ENCODE measurements around the gene FRG2.
"Not testable (repeated sequence)": the region's sequence is repeated elsewhere in the genome, so short reads cannot be mapped to it uniquely, and the experiment has no call there.

Gene FRG2

DNA sequence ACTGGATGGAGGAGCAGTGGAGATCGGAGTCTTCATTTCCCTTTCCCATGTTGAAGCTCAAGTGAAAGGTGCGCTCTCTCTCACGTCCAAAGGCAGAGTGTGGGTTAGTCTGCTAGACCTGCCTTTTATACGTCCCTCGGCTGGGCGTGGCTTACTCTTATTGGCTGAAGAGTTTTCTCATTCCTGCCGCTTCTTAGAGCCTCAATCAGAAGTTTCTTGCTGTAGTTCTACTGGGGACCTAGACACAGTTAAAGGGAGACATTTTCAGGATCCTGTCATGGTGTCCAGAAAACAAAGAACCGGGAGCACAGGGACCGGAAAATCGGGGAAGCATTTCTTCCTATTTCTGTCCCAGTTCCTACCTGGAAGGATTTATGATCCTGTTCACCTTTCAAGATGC, at the start of gene FRG2:
Gene FRG2, minus strand, starts transcription at position 101 of the 400 bp plus-strand sequence. Its CDS starts 52 bp downstream, at position 49.
- not testable (repeated sequence) for DNase-seq (ENCODE audit: low read depth)

DNA sequence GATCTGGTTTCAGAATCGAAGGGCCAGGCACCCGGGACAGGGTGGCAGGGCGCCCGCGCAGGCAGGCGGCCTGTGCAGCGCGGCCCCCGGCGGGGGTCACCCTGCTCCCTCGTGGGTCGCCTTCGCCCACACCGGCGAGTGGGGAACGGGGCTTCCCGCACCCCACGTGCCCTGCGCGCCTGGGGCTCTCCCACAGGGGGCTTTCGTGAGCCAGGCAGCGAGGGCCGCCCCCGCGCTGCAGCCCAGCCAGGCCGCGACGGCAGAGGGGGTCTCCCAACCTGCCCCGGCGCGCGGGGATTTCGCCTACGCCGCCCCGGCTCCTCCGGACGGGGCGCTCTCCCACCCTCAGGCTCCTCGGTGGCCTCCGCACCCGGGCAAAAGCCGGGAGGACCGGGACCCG, 41.3 kb upstream of the FRG2 start:
- DNase-seq (ENCODE audit: low read depth) = not testable (repeated sequence)

DNA sequence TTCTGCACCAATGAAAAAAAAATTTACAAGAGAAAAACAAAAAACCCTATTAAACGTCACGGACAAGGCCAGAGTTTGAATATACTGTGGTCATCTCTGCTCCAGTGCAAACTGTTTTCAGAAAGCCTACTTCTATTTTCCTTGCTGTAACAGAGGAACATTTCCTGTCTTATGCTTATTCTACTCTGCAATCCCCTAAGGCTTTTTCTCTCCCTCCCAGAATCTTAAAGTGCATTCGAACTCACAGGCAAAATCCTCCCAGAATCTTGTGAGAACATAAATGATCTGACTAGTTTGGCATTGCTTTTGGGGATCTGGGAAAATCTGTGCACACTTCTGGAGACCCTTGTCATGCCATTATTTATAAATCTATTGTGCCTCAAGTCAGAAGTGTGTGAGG, 37.7 kb upstream of the FRG2 start:
- DNase-seq (ENCODE audit: low read depth) = not testable (repeated sequence)

DNA sequence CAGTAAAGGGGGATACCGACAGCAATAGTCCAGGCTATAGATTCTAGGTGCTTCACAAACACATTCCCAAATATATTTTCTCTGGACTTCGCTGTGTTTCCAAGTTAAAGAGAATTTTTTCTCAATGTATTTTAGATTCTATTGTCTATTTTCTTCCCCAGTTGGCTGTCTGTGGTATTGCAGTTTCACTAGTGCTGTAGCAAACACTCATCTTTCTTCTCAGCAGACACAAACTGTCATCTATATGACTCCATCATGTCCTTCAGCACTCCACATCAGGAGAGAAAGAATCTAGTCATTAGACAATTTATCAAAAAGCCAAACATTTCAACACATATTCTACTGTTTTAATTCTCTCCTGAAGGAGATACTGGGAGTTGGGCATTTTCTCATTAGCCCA, 37.3 kb upstream of the FRG2 start, which contains the start of gene DBET:
Gene DBET, plus strand, starts transcription at position 161 of the 400 bp plus-strand sequence.
- DNase-seq (ENCODE audit: low read depth) = not testable (repeated sequence)

DNA sequence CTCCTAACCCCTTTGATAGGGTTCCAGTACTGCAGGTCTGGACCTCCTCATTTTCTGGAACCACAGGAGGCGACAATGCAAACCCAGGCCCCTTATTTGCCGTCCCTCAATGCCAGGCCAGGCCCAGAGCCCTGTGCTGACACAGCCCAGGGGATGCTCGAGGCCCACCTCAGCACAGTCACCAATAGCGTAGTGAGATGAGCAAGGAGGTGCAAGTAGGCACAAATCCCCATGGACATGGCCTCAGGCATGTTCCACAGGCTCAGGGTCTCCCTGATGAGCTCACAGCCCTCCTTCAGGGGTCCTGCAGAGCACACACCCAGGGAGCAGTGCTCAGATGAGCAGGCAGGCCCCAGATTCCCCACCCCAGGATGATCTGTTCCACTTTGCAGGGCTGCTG, 31.9 kb upstream of the FRG2 start:
- DNase-seq (ENCODE audit: low read depth) = not testable (repeated sequence)

DNA sequence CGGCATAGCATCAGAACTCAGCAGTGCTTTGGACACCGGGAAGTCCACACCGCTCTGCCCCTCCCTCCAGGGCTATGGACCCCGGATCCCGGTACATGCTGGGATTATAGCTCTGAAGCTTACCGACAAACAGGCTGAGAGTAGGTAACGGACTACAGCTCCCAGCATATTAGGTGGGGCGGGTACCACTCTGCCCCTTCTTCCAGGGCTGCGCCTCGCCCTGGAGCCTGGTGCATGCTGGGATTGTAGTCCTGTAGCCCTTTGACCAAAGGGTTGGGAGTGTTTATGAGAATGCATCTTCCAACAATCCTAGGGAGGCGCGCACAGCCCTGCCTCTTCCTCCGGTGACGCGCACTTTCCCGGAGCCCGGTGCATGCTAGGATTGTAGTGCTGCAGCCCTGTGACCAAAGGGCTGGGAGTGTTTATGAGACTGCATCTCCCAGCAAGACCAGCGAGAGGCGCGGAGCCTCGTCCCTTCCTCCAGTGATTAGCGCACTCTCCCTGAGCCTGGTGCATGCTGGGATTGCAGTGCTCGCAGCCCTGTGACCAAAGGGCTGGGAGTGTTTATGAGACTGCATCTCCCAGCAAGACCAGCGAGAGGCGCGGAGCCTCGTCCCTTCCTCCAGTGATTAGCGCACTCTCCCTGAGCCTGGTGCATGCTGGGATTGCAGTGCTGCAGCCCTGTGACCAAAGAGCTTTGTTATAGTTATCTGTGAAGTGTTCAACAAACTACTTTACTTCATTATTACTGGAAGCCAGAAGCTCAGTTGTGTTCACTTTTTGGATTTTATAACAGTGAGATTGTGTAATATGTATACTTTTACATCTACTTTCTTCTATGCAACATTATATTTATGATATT, 22.6 kb upstream of the FRG2 start:
- not testable (repeated sequence) for DNase-seq (ENCODE audit: low read depth)

DNA sequence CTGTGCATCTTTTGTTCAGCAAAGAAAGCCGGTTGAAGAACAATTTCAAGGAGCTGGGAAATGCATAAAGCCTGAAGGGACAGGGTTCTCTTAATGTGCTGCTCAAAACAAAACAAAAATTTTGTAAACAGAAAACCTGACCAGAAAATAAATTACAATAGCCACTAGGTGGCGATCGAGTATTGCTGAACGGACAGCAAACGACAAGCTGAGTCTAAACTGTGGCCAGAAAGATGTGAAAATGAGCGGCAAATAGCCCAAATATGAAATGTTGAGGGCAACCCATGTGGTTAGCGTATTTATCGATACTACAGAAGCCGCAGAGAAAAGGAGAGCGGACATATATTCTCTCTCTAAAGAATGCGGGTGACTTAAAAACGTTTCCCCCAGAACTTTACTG, 20.6 kb upstream of the FRG2 start:
- DNase-seq (ENCODE audit: low read depth) = not testable (repeated sequence)

DNA sequence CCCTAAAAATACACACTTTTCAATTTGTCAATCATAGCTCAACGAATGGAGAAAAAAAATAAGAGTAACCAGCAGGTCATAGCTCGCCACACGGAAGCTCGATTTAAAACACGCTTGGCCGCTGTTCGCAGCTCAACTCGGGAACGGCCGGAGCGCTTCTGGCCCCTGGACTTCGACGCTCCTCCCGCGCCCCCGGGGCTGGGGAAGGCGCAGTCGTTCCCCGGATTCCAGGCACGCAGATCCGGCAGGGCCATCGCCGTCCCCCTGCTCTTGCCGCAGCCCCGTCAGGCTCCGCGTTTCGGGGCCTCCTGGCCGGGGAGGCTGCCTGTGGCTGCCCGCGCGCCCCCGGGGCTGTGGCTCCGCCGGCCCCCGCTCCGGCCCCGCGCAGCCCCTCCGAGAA, 13.8 kb upstream of the FRG2 start:
- DNase-seq (ENCODE audit: low read depth) = not testable (repeated sequence)

DNA sequence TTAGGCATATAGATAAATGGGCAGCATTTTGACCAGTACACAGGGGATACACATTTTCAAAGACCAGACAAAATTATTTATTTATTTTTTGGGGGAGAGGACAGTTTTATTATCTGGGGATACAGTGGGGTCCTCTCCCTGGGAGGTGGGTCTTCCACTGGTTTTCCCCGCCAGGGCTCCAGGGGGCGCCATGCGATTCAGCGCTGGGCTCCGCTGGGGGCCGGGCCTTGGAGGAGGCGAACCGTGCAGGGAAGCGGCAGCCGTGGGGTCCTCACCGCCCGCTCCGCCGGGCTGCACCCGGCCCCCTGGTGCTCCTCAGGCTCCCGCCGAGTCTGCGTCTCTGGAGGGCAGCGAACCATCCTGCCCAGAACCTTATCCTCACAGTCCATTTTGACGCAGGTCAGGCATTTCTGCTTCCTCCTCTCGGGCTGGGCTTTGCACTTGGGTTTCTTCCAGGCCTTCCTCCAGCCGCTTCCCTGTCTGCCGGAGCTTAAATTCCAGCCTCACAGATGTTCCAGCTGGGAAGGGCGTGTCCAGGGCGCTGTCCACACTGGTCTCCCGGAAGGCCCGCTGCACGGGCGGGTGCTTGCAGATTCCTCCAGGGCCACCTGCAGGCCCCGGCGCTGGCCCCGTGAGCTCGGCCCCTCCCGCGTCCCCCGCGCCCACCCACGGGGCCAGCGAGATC, 10.8 kb upstream of the FRG2 start:
- not testable (repeated sequence) for DNase-seq (ENCODE audit: low read depth)

DNA sequence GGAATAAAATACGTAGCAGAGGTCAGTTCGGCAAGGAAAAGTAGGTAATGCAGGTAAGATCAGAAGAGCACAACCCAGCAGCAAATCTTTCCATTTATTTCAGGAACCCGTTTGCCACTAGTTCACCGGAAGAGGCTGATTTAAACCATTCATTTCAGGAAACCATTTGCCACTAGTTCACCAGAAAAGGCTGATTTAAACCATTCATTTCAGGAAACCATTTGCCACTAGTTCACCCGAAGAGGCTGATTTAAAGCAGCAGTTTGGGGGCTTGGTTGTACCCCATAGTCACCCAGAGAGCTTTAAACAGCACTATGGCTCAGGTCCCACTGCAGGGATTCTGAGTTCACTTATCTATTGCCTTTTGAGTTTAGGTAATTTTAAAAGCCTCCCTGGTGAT, 4.2 kb upstream of the FRG2 start:
- not testable (repeated sequence) for DNase-seq (ENCODE audit: low read depth)

DNA sequence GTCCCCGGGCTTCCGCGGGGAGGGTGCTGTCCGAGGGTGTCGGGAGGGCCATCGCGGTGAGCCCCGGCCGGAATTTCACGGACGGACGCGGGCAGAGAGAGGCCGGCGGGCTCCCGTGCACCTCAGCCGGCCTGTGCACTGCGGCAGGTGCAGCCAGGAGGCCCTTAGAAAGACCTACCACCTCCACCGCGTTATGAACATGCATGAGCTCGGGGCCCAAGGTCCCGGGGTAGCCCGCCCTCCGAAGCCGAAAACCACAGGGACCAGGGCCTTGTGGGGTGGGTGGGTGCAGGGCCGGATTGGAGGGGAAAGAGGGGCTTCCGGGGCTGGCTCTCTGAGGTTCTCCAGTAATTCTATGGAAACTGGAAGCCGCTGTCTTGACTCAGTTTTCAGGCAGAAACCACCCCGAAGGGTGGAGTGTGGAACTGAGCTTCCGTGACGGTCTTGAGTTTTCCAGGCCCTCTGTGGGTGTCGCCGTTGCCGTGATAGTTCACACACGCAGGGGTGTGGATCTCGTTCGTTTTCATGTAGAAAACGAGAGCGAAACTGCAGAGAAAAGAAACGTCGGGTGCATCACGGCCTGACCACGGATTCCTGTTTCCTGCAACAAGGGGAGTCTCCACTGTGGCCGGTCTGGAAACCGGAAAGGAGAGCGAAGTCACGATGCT, 4.3 kb downstream of the FRG2 start:
- DNase-seq (ENCODE audit: low read depth) = not testable (repeated sequence)

DNA sequence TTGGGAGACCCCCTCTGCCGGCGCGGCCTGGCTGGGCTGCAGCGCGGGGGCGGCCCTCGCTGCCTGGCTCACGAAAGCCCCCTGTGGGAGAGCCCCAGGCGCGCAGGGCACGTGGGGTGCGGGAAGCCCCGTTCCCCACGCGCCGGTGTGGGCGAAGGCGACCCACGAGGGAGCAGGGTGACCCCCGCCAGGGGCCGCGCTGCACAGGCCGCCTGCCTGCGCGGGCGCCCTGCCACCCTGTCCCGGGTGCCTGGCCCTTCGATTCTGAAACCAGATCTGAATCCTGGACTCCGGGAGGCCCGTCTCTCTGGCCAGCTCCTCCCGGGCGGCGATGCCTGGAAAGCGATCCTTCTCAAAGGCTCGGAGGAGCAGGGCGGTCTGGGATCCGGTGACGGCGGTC, 5.1 kb downstream of the FRG2 start:
- not testable (repeated sequence) for DNase-seq (ENCODE audit: low read depth)

DNA sequence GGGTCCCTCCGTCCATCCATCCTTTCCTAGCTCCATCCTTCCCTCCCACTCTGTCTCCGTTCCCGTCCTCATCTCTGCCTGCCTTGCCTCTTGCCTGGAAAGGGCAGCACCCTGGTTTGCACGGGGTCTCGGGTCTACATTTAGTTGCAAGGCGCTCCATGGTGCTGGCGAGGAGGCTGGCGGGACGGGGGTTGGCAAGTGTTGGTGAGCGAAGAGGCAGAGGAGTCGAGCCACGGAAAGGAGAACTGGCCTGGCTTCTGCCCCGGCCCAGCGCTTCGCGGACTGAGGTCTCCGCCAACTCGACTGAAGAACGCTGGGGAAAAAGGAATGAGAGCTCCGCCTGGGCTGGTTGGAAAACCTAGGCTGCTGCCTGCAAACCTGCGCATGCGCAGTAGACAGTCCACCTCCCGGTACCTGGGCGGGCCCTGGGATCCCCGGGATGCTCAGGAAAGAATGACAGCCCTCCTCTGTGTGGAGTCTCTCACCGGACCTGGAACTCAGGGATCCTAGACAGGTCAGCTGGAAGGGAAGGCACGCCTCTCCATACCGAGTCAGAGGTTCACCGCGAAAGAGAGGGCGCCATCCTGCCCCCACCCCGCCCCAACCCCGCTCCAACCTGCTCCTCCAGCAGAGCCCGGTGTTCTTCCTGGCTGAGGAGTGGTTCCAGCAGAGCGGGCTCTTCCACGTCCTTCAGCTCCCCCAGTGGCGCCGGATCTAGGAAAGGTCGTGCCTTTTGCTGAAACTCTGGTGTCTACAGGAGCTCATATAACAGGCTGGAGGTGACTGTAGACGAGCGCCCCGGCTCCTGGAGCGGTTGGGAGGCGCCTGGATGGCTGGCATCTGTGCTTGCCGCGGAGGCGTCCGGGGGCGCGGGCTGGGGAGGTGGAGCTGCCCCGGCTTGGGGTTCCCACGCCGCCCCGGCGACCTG, 6.0 kb downstream of the FRG2 start:
- no peak for DNase-seq (ENCODE audit: low read depth)

DNA sequence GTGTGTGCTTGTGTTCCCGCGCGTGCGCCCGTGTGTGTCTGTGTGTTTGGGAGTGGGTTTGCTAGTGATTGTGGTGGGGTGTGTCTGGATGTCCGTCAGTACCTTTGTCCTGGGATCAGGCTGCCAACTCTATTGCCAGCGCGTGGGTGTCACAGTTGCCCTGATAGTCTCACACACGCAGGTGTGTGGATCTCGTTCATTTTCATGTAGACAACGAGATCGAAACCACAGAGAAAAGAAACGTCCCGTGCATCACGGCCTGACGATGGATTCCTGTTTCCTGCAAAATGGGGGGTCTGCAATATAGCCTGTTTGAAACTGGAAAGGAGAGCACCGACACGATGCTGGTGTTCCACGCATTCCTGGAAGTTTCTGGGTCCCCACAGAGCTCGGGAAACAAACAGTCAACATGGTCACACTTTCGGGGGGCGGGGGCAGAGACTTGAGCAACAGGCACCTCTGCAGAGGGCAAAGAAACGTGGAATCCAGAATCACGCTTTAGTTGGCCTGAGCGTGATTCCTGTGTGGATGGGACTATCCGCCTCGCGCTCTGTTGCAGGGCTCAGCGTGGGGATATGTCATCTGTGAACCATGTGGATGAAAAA, 7.1 kb downstream of the FRG2 start:
- DNase-seq (ENCODE audit: low read depth) = not testable (repeated sequence)

DNA sequence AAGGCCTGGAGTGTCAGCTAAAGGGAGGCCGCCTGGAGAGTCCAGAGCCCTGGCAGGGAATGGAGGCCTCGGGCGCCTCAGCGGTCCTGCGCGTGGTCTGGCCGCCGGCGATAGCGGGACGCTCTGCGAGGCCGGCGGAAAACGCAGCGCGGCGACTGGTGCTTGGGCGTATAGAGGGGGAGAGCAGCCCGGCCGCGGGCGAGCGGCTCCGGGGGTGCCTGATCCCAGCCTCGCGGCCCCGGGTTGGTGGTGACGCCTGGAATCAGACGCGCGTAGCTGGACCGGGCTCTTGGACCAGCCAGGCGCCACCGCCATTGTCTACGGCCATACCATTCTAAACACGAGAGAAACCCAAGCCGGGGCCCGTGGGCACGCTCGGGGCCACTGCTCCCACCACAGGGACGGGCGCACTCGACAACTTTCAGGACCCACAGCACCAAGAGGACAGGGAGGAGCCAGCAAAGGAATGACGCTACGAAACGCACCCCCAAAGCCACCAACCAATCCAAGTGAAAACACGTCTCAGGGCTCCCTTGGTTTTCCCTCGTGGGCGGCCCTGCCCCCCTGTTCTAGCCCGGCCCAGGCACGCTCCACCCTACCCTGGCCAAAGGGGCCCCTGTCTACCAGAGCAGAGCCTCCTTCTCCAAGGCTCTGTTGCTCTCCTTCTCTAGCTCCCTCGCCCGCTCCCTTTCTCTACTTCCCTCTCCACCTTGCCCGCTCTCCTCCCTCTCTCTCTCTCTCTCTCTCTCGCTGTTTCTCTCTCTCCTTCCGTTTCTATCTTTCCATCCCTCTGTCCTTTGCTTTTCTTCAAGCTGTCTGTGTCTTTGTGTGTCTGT, 7.8 kb downstream of the FRG2 start:
- no peak for DNase-seq (ENCODE audit: low read depth)

DNA sequence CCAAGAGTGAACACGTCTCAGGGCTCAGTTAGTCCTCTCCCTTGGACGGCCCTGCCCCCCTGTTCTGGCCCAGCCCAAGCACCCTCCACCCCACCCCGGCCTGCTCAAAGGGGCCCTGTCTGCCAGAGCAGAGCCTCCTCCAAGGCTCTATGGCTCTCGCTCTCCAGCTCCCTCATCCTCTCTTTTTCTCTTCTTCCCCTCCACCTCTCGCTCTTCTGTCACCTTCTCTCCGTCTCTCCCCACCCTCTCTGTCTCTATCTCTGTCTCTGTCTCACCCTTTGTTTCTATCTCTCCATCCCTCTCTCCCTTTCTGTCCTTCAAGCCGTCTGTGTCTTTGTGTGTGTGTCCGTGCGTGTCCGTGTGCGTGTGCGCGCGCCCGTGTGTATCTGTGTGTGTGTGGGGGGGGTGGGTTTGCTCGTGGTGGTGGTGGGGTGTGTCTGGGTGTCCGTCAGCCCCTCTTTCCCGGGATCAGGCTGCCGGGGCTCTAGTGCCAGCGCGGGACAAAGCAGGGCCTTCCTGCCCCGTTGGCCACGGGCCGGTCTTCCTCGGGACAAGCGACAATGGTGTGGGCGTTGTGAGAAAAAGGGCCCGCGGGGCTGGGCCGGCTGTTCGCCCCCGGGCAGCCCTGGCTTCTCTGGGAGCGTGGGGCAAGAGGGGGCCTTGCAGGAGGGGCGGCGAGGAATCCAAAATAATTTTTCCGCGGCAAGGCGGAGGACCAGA, 8.7 kb downstream of the FRG2 start:
- no peak for DNase-seq (ENCODE audit: low read depth)

DNA sequence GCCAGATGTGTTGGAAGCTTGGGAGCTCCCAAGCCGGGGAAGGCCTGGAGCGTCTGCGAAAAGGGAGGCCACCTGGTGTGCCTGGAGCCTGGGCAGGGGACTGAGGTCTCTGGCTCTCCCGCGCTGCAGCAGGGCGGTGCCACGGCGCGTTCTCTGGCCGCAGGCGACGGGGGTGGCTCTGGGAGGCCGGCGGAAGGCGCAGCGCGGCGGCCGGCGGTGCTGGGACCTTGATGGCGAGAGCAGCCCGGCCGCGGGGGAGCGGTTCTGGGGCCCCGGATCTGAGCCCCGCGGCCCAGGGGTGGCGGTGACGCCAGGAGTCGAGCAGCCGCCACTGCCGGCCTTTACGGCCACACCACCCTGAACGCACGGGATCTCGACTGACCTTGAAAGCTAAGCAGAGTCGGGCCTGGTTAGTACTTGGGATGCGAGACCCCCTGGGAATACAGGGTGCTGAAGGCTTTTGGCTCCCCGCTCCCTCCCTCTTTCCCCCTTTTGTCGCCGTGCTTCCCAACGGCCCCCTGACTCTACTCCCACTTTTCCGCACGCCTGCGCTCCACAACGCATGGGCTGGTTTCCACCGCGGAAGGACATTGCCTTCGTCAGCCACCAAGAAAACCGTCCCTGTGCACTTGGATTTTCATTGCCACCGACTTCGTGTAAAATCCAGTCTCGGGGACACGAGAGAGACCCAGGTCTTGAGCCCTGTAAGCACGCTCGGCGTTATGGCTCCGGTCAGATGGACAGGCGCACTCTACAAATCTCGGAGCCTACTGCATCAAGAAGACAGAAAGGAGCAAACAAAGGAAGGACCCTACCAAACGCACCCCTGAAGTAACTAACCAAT, 9.5 kb downstream of the FRG2 start:
- DNase-seq (ENCODE audit: low read depth) = no peak

All from CMK (cell line).